ENCODE measurements around the gene HOXC6. TPM values are rescaled to one million over a fixed set of nuclear protein-coding genes. Genes with fewer than 3 reads are reported as not detected.

The HOXC6 gene
- total RNA-seq, 1 experiment from 2014 or later = not detected

GRCh38 chr12:53981634-53982565 is 46.3 kb upstream of the HOXC6 start (continued):
- no peak for TF ChIP-seq STAT6 (CRISPR knock-in tag; conservative IDR thresholded peaks at IDR 0.05; ENCODE audit: low read depth)
- TF ChIP-seq ZNF416 (CRISPR knock-in tag; IDR thresholded peaks at IDR 0.05) = no peak
- TF ChIP-seq PRRX2 (CRISPR knock-in tag; IDR thresholded peaks at IDR 0.05) = no peak
- TF ChIP-seq FOXP1 (CRISPR knock-in tag; IDR thresholded peaks at IDR 0.05; ENCODE audit: borderline replicate concordance) = no peak
- TF ChIP-seq ZBTB21 (CRISPR knock-in tag; IDR thresholded peaks at IDR 0.05; ENCODE audit: borderline replicate concordance) = no peak

GRCh38 chr12:53982648-53983567 is 45.3 kb upstream of the HOXC6 start:
- Mint-ChIP-seq H3K27me3 (ENCODE audit: low read depth) (peaks cover 100% of the 10 kb centered on the region), H3K4me3 (no peak overlapping the region), H3K9me3 (no peaks in the 10 kb centered on the region), H3K4me1 (peaks cover 30% of the 10 kb centered on the region), H3K36me3 (no peaks in the 10 kb centered on the region), H3K27ac (no peak overlapping the region)
- POLR2A ChIA-PET = no interaction called here
- DNase-seq (ENCODE audit: low spot score) = no peak
- CTCF ChIA-PET = interaction anchor here (0.6 to 1.3 kb wide), 2 partner anchors 135 to 218 kb away, joined by 3 read pairs; no protein-coding TSS in a partner anchor
- ATAC-seq = no peak
- 0 out of 2 replicates have a peak, but pooled peaks have one; percentile 7 for TF ChIP-seq CTCF (IDR thresholded peaks at IDR 0.05)
- no peak for TF ChIP-seq ELF4 (CRISPR knock-in tag; IDR thresholded peaks at IDR 0.05; ENCODE audit: low read depth)
- TF ChIP-seq SMAD3 (CRISPR knock-in tag; IDR thresholded peaks at IDR 0.05; ENCODE audit: borderline replicate concordance) = no peak

- POLR2A ChIA-PET = no interaction called here
- peaks cover 26% of the 10 kb centered on the region for H3K4me1 Mint-ChIP-seq
- no peak overlapping the region for H3K4me3 Mint-ChIP-seq
- ATAC-seq (no peak), DNase-seq (ENCODE audit: low spot score) (no peak)
- TF ChIP-seq CREB1 (CRISPR knock-in tag; IDR thresholded peaks at IDR 0.05) (no peak), FOXP1 (CRISPR knock-in tag; IDR thresholded peaks at IDR 0.05; ENCODE audit: borderline replicate concordance) (no peak)
- H3K27ac Mint-ChIP-seq = no peak overlapping the region
- no peaks in the 10 kb centered on the region for H3K36me3 Mint-ChIP-seq
- peaks cover 100% of the 10 kb centered on the region for H3K27me3 Mint-ChIP-seq (ENCODE audit: low read depth)
- no peaks in the 10 kb centered on the region for H3K9me3 Mint-ChIP-seq
- CTCF ChIA-PET = interaction anchor here (0.6 to 3.1 kb wide), 6 partner anchors 14 to 224 kb away, joined by 3 to 43 read pairs (median 15); partner anchors contain the start of genes HOXC5 and HOXC8
Measured at GRCh38 chr12:53983568-53983949, 44.7 kb upstream of the HOXC6 start.

GRCh38 chr12:53983950-53984572 is 44.2 kb upstream of the HOXC6 start:
- Mint-ChIP-seq H3K27ac (no peak overlapping the region), H3K4me1 (peaks cover 26% of the 10 kb centered on the region), H3K27me3 (ENCODE audit: low read depth) (peaks cover 100% of the 10 kb centered on the region), H3K9me3 (no peaks in the 10 kb centered on the region), H3K36me3 (no peaks in the 10 kb centered on the region), H3K4me3 (no peak overlapping the region; the same call in 1 of the 2 replicates)
- POLR2A ChIA-PET = no interaction called here
- no peak for ATAC-seq
- no peak for TF ChIP-seq ZNF671 (CRISPR knock-in tag; IDR thresholded peaks at IDR 0.05)
- no peak for TF ChIP-seq USF1 (CRISPR knock-in tag; IDR thresholded peaks at IDR 0.05)
- no peak for TF ChIP-seq FOXP1 (CRISPR knock-in tag; IDR thresholded peaks at IDR 0.05; ENCODE audit: borderline replicate concordance)
- TF ChIP-seq ATF3 (CRISPR knock-in tag; conservative IDR thresholded peaks at IDR 0.05) = no peak
- TF ChIP-seq NR3C1 (CRISPR knock-in tag; conservative IDR thresholded peaks at IDR 0.05; ENCODE audit: low read depth) = no peak
- TF ChIP-seq GTF2I (CRISPR knock-in tag; conservative IDR thresholded peaks at IDR 0.05) = no peak
- TF ChIP-seq PREB (CRISPR knock-in tag; IDR thresholded peaks at IDR 0.05; ENCODE audit: borderline replicate concordance) = no peak
- no peak for TF ChIP-seq ZNF121 (CRISPR knock-in tag; IDR thresholded peaks at IDR 0.05)
- CTCF ChIA-PET = interaction anchor here (0.6 to 5.1 kb wide), 17 partner anchors 8 to 241 kb away, joined by 3 to 43 read pairs (median 8); partner anchors contain the start of genes HOXC13, HOXC5, HOXC6 and HOXC8
- no peak for DNase-seq (ENCODE audit: low spot score)

Data from WTC11 (cell line).